Medulla oblongata (tissue), 1 donor: ENCODE data around the gene EPHA8.

Source experiments
- DNase-seq: peaks from one replicate; pipeline ENCODE4 v3.0.0-alpha.2; 2015; ENCODE audit errors: extremely low spot score

The EPHA8 gene

GRCh38 chr1:22592919-22593790 lies 29.9 kb downstream of the EPHA8 start:
- no peak for DNase-seq

GRCh38 chr1:22594396-22594795 lies 31.1 kb downstream of the EPHA8 start:
- no peak for DNase-seq

GRCh38 chr1:22595108-22595507 lies 31.8 kb downstream of the EPHA8 start:
- DNase-seq: no peak

- DNase-seq: no peak
Observed at GRCh38 chr1:22597301-22597965, 34.1 kb downstream of the EPHA8 start.

- no peak for DNase-seq
Observed at GRCh38 chr1:22597996-22598395, 34.7 kb downstream of the EPHA8 start.

- no peak for DNase-seq
Observed at GRCh38 chr1:22598736-22599135, 35.4 kb downstream of the EPHA8 start.

GRCh38 chr1:22600071-22600816 lies 37.0 kb downstream of the EPHA8 start:
- DNase-seq: no peak

GRCh38 chr1:22600817-22601605 lies 37.7 kb downstream of the EPHA8 start:
- DNase-seq: no peak

- DNase-seq: no peak
Observed at GRCh38 chr1:22601610-22602009, 38.3 kb downstream of the EPHA8 start.

GRCh38 chr1:22602060-22602740 lies 38.9 kb downstream of the EPHA8 start:
- no peak for DNase-seq

GRCh38 chr1:22606161-22606560 lies 42.9 kb downstream of the EPHA8 start:
- DNase-seq: no peak

- no peak for DNase-seq
Observed at GRCh38 chr1:22607154-22607553, 43.9 kb downstream of the EPHA8 start.

GRCh38 chr1:22608361-22608760 lies 45.1 kb downstream of the EPHA8 start:
- DNase-seq: no peak

- no peak for DNase-seq
Observed at GRCh38 chr1:22609291-22609690, 46.0 kb downstream of the EPHA8 start.

GRCh38 chr1:22611530-22611947 lies 48.2 kb downstream of the EPHA8 start:
- peak; percentile 7 for DNase-seq

- no peak for DNase-seq
Observed at GRCh38 chr1:22612671-22613571, 49.6 kb downstream of the EPHA8 start.

- no peak for DNase-seq
Observed at GRCh38 chr1:22613572-22613918, 50.3 kb downstream of the EPHA8 start.

GRCh38 chr1:22613951-22614350 lies 50.7 kb downstream of the EPHA8 start:
- no peak for DNase-seq

- no peak for DNase-seq
Observed at GRCh38 chr1:22615886-22616285, 52.6 kb downstream of the EPHA8 start.

- no peak for DNase-seq
Observed at GRCh38 chr1:22616571-22616970, 53.3 kb downstream of the EPHA8 start.
